Activated CD4-positive, CD25-positive, alpha-beta regulatory T cell treated with anti-CD3 and anti-CD28 coated beads, Interleukin-2, amount 50 U/mL, for 24 hours (primary cell): ENCODE results near the gene SHQ1.
A peak's percentile ranks its signal among the peaks of the same experiment; 100 is the strongest.
"Not testable (repeated sequence)": the region's sequence is repeated elsewhere in the genome, so short reads cannot be mapped to it uniquely, and the experiment has no call there.

Experiments used
- ATAC-seq, 2 donors: fragments of 150-1000 bp; cut with Tn5 transposase; one replicate each; pipeline ENCODE4 v1.10.0; 2021; ENCODE audit warnings: mild to moderate bottlenecking in 1 of 2, moderate library complexity in 1 of 2

The SHQ1 gene

DNA sequence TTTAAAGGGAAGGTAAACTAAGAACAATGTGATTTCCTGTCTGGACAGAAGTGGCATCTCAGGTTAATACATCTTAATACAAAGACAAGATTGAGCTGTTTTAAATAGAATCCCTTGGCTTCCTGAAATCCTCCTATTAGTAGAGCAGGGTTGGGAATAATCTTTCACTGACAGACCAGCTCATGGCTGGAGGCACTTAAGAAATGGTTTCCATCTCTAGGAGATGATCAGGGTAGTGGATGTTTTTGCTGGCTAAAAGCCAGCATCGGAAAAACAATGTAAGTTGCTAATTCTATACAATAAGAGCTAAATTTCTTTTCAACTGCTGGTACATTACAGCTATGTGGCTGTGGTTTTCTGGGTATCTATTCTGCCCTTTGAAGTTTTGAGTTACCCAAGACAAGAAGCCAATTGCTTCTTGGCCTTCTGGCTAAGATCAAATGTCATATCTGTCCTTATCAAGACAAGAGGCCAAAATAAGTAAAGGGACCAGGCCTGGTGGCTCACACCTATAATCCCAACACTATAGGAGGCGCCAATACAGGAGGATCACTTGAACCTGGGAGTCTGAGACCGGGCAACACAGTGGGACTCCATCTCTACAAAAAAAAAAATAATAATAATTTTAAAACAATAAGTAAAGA is 49.6 kb downstream of the SHQ1 start:
- no peak for ATAC-seq

DNA sequence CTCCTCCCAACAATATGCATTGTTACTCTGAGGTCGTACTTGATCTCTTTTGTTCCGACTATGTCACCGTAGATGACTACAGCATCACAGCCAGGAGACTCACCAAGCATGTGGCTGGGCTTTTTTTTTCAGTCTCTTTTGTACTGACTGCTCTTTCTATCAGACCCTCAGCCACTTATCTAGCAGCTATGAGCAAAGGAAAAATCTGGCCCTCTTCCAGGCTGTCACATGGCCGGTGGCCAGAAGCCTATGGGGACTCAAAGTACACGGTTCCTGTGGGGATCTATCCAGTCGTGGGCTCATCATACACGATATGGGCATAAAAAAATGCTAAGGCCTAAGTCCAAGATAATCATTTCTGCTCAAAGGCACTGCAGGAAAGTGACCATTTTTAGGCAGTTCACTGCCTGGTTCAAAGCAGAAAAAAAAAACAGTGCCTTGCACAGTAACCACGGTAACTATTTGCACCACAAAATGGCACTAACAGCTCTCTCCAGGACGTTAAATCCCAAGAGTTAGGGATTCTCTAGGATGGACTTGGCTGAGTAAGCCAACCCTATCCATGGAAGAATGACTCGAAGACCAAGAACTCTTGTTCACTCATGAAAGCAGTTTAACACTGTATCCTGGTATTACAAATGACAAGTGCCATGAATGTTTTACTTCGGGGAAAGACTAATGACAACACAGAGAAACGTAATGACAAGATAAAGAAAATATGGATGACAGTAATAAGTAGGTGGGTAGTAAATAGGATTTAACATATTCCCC is 50.3 kb downstream of the SHQ1 start:
- ATAC-seq = no peak

DNA sequence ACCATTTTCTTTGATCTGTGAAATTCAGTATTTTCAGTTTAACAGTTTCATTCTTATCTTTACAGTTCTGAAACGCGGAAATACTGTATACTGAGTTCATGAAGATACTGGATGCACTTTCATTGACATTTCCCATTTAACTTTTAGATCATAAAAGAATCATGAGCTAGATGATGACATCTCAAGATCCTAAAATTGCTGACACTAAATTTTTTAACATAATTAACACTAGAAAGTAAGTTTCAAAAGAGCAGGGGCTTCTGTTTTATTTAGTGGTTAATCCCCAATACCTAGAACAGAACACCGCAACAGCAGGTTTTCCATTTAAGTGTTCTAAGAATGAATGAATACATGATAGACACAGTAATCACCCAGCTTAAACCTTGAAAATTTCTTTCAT is 54.2 kb downstream of the SHQ1 start:
- no peak for ATAC-seq

DNA sequence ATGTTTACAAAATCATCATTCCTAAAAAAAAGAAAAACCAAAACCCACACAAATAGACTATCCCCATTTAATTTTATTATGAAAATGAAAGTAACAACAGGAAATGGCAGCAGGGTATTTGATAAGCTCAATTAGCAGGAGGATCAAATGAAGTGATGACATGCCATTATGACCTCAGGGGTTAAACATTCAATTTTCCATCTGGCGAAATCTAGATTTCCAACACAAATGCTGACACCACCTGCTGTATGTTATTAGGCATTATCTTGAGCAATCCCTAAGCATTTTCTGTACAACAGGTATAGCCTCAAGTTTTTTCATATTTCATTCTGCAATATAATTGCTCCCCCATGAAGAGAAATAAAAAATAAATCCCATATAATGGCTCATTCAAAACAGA is 57.1 kb downstream of the SHQ1 start:
- ATAC-seq = no peak

DNA sequence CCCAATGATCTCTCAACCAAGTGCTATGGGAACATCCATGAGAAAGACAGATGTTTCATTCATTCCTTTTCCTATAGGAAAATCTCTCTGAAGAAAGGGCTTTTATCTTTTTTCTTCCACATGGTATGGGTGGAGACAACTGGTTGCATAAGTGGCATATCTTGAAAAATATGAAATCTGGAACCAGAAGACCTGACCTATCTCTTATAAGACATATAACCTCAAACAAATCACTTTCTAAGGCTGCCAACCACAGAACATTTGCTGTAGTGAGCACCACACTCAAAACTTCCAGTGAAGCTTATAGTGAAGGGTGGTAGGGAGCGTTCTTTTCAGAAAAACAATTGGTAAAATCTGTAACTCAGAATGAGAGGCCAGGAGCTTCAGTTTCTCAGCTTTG is 58.5 kb downstream of the SHQ1 start:
- no peak for ATAC-seq

DNA sequence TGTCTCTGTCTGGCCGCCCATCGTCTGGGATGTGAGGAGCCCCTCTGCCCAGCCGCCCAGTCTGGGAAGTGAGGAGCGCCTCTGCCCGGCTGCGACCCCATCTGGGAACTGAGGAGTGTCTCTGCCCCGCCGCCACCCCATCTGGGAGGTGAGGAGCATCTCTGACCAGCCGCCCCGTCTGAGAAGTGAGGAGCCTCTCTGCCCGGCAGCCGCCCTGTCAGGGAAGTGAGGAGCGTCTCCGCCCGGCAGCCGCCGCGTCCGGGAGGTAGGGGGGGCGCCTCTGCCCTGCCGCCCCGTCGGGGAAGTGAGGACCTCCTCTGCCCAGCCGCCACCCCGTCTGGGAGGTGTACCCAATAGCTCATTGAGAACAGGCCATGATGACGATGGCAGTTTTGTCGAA is 60.0 kb downstream of the SHQ1 start:
- not testable (repeated sequence) for ATAC-seq

DNA sequence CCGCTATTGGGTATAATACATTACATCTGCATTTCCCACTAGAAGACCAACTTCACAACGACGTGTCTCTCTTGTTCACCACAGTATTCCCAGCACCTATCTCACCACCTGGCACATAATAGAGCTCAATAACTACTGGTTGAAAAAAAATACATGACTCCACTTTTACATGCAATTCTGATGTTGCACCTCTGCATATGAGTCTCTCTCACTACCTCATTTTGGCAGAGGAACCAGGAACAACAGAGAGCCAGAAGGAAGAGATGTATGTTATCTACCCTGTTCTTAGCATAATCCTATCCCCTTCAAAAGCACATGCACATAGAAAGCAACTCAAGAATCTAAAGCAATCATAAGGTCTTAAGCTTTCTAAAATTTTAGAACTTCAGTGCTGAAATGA is 61.6 kb downstream of the SHQ1 start:
- ATAC-seq = no peak

DNA sequence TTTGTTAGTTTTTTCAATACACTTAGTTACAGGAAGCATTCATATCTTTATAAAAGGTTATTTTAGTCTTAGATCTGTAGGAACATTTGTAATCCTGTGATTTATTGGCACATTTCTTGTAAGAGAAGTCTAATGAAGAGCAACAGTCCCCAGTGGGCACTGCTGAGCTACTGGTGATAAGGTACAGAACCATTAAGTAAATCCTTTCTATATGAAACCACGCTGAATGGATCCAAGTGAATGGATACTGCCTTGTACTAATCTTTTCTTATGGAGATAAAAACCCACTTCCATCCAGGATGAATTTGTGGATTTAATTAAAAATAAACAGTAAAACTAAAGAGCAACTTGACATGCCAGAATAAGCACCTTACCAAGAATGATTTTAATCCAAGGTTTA is 64.0 kb downstream of the SHQ1 start:
- no peak for ATAC-seq

DNA sequence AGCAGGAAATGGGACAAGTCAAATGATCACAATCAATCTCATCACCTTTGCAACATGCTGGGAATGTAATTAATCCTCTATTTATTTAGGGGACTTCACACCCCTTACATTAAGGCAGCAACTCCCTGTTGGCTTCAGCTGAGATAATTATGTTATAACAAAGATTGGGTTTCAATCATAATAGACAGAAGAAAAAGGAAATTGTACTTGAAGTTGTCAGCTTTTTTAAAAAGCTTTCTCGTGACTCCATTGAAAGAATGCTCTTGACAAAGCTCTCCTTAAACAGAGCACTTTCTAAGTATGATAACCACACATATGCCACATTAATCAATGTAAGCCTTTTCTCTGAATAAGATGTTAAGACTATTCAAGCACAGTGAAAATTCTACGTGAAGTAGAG is 65.7 kb downstream of the SHQ1 start:
- no peak for ATAC-seq

DNA sequence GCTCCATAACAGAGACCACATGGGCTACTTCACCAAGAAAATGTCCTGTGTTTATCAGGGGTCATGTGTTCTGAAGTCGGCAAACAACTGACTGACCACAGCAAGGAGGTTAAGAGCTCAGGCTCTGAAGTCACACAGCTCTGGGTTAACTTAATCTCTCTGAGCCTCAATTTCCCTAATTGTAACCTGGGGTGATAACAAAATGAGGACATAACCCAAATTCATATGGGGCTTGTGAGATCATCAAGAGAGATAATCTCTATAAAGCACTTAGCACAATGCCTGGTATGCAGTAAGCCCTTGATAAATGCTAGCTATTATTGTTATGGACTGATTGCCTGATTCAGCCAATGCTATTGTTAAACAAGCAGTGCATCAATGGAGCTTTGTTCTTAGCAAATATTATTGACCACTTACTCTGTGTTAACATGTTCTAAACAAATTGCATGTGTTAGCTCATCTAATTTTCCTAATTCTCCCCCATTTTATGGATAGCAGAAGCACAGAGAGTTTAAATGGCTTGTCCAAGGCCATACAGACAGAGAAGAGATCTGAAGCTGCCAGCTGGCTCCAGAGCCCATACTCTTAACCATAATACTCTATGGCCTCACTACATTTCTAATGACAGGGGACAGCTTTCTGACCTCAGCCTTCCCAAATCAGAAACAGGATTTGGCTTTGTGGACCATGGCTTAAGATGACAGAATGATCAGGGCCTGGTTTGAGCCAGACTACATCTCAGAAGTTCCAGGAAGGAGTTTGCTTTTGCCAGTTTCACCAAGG is 78.3 kb downstream of the SHQ1 start:
- no peak for ATAC-seq

DNA sequence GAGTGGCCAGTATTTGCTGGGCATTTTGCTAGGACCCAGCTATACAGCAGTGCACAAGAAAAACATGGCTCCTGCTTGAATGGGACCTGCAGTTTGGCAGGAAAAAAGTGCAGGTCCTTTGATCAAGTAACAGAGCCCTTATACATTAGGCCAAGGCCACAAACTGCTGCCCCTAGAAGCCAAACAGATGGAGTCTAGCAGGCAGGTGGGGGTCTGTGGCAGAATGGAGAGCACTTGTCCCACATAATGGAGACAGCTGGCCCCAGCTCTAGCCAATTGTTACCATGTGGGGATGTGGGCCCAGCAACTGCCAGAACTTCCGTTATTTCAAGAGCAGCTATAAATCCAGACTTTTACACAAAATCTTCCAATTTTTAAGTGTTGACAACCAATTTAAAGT is 79.3 kb downstream of the SHQ1 start:
- no peak for ATAC-seq

DNA sequence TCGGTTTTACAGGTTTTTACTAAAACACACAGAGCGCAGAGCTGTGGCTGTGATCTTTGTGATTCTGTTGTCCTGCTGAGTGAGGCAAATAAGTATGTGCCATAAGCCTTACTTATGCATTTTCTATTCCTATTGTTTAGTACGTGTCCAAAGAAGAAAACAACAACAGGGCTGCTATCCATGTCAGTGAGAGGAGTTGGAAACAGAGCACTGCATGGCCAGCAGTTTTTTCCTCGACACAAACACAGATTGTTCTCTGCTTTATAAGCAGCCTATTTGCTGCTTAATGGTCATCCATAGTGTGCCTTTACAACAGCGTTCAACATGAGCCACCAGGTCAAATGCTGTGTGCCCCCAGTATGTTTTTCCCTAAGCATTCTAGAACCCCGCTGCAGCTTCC is 79.8 kb downstream of the SHQ1 start:
- no peak for ATAC-seq

DNA sequence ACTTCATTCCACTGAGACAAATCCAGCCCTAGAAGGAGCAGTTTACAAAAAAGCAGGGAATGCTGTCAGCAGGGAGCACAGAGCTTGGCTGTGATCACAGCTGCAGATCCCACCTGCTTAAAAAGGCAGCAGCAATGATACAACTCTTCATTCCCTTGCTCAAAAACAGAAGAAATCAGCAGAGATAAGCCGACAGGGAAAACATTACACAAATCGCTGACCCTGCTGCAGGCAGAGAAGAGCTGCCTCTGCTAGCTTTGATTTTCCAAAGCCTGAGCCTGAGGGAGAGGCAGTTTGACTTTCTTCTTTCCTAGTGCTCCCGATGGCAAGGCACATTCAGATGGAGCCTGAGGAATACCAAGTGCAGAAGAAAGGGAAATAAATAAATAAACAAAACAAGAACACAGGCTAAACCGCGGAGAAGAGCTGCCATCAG is 80.2 kb downstream of the SHQ1 start:
- no peak for ATAC-seq

DNA sequence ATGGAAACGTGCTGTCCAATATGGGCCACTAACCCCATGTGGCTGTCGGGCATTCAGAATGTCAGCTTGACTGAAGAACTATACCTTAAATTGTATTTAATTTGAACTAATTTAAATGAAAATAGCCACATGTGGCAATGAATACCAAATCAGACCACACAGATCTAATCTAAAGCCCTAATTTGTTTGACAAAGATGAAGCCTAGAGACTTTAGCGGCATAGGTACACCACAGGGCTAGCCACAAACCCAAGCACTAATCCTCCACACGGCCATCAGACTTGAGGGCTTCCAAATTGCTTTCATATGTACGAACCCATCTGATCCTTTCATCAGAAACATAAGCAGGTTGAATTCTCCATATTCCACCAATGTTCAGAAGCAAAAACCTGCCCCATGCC is 81.4 kb downstream of the SHQ1 start:
- ATAC-seq = no peak

DNA sequence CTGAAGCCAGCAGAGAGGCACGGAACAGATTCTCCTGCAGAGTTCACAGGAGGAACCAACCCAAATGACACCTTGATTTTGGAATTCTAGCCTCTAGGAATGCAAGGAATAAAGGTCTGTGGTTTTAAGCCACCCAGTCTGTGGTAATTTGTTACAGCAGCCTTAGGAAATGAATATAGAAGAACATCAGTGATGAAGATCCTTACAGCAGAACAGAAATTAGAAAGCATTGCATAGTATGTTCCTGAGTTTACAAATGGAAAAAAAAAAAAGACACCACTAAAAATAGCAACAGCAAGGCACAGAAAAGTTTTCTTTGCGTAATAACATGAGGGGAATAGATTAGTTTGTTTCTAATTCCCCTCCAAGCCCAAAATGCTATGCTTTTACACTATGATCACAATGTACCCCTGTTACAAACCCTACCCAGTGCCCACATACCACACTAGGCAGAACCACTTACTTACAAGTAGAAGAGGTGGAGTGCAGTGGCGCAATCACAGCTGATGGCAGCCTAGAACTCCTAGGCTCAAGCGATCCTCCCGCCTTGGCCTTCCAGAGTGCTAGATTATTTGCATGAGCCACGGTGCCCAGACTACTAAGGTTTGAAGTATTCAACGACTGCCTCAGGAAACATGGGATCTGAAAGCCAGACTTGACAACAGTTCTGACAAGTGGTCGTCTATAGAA is 84.3 kb downstream of the SHQ1 start:
- no peak for ATAC-seq

DNA sequence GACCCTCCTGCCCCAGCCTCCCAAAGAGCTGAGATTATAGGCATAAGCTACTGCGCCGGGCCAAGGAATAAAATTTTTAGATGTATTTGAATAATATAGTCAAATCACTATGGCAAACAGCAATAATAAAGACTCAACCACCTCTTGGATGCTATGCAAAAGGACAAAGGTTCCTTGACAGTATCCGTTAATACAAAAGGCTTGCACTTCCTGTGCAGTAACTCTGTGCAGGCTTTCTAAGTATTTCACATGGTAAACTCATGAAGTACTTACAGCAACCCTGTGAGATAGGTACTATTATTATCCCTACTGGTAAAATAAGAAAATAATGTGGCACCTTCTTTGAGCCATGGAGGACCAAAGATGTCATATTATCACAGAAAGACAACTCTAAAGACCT is 86.8 kb downstream of the SHQ1 start:
- ATAC-seq = no peak

DNA sequence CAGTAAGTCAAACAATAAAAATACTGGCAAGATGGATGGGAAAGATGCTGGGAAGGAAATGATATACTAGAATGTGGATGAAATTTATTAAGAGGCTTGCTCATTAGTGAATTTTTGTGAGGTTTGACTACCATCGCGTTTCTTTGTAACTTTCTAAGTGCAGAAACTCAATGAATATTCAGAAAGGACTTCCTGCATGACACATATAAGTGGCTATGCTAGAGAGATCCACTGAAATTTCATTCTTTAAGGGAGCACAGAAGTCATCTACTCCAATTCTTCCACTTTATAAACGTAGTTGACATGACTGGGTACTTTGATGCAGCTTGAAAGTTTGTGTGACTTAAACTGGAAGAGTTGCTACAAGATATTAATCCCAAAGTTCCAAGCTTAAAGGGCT is 88.0 kb downstream of the SHQ1 start:
- ATAC-seq = no peak

DNA sequence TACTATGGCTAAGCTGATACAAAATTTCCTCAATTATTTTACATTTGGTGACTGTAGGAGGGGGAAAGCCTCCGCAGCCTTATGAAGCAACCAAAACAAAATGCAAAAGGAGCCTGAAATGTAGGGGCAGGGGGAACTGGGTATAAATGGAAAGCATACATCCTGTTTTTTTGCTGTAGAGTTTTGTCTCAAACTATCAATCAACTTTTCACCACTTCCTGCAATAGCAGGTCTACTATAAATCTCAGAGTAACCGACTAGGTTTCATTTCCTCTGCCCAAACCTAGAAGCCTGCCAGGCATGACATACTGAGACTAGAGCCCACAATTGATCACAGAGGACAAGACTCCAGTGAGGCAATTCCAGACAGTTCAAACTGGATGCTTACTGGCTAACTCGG is 91.3 kb downstream of the SHQ1 start:
- peak; percentile 95 to 98 for ATAC-seq

DNA sequence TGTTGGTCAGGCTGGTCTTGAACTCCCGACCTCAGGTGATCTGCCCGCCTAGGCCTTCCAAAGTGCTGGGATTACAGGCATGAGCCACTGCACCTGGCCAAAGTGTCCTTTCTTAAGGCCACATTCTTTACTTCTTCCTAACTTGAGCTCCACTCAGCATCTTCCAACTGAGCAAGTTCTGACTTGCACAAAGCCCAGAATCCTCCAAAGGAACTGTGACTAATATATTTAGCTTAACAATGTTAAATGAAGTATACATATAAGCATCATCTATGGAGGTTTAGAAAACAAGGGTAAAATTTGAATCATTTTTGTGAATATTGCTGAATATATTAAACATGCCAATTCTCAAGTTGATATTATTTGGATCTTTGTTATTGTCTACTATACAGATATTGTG is 93.7 kb downstream of the SHQ1 start:
- ATAC-seq = no peak

DNA sequence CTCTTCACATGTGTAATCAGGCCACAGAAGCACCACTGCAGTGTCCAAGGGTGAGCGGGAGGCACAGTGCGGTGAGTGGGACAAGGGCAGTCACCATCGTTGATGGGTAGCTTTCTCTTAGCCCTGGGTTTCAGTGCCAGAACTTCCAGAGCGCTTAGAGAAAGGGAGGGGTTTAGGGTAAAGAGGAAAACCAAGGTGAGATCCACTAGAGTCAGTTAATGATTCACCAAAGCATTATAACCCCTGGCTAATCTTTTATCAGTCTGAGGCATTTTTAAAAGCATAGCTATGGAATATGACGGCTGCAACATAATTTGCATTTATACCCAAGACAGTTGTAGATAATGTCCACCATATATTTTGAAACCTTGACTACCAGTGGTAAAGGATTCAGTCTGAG is 94.8 kb downstream of the SHQ1 start:
- no peak for ATAC-seq

DNA sequence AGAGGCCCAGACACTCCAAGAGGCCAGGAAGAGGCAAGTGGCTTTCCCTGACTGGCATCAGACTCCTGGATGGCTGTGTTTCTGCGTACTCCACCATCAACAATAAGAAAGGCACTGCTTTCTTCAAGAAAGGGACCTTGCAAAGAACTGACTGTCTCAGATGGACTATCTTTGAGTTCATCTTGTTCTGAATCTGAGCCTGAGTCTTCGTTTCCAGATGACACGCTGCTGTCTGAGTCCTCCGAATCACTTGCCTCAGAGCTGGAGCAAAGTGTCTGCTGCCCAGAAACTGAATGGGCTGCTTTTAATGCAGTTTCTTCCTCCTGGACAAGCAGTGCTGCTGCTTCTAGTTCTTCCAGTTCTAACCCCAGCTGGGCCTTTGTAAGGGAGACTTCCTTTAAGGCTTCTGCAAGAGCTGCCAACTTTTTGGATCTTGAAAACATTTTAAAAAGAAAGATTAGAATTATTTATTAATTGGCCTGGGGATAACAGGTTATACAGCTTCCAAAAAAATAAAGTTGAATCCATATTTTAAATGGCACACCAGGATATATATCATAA is 97.8 kb downstream of the SHQ1 start:
- ATAC-seq = no peak

DNA sequence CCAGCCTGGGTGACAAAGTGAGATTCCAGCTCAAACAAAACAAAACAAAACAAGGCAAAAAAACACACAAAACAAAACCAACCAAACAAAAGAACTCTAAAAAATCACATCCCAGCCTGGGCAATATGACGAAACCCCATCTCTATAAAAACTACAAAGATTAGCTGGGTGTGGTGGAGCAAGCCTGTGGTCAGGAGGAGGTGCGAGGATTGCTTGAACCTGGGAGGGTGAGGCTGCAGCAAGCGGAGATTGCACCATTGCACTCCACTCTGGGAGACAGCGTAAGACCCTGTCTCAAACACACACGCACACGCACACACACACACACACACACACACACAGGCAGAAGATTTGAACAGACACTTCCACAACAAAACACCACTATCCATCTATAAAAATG is 99.6 kb downstream of the SHQ1 start:
- no peak for ATAC-seq
